BE2C (cell line): ENCODE results near the gene ACE.

Source experiments
- DNase-seq: peaks from one replicate; pipeline ENCODE4 v3.0.0-alpha.2; 2020
- H3K27me3 ChIP-seq: fragments of 250-450 bp; sonication (Bioruptor Pico); 2 replicates; pipeline ENCODE4 v1.5.1; 2020; ENCODE audit warnings: mild to moderate bottlenecking
- H3K36me3 ChIP-seq: fragments of 250-450 bp; sonication (Bioruptor Pico); 2 replicates; pipeline ENCODE4 v1.5.1; 2020; ENCODE audit warnings: mild to moderate bottlenecking
- H3K4me1 ChIP-seq: fragments of 250-450 bp; sonication (Bioruptor Pico); 2 replicates; pipeline ENCODE4 v1.5.1; 2020
- H3K4me3 ChIP-seq: 2 replicates; pipeline ENCODE4 v1.5.1; 2011; ENCODE audit warnings: low read depth, low read length
- H3K9me3 ChIP-seq: fragments of 250-450 bp; sonication (Bioruptor Pico); 2 replicates; pipeline ENCODE4 v1.5.1; 2020
- CTCF ChIP-seq: IDR thresholded peaks from 2 replicates; pipeline ENCODE4 v1.5.1; 2012; ENCODE audit warnings: mild to moderate bottlenecking, low read depth, low read length

The ACE gene

GRCh38 chr17:63500543-63501390 lies 23.9 kb downstream of the ACE start:
- Histone ChIP-seq H3K9me3 (no peaks in the 10 kb centered on the region), H3K4me1 (peaks cover 20% of the 10 kb centered on the region), H3K4me3 (no peak overlapping the region), H3K36me3 (peaks cover 16% of the 10 kb centered on the region), H3K27me3 (no peaks in the 10 kb centered on the region)
- DNase-seq = no peak
- no peak for TF ChIP-seq CTCF

GRCh38 chr17:63503341-63503705 lies 26.5 kb downstream of the ACE start:
- H3K9me3 ChIP-seq = no peaks in the 10 kb centered on the region
- no peaks in the 10 kb centered on the region for H3K4me1 ChIP-seq
- no peaks in the 10 kb centered on the region for H3K36me3 ChIP-seq
- TF ChIP-seq CTCF = no peak
- H3K27me3 ChIP-seq = no peaks in the 10 kb centered on the region
- DNase-seq = no peak
- no peak overlapping the region for H3K4me3 ChIP-seq

GRCh38 chr17:63504261-63504660 lies 27.4 kb downstream of the ACE start:
- no peak overlapping the region for H3K4me3 ChIP-seq
- no peaks in the 10 kb centered on the region for H3K36me3 ChIP-seq
- DNase-seq = no peak
- TF ChIP-seq CTCF = no peak
- H3K9me3 ChIP-seq = no peaks in the 10 kb centered on the region
- no peaks in the 10 kb centered on the region for H3K27me3 ChIP-seq
- no peaks in the 10 kb centered on the region for H3K4me1 ChIP-seq

GRCh38 chr17:63505341-63505740 lies 28.5 kb downstream of the ACE start:
- H3K9me3 ChIP-seq = no peaks in the 10 kb centered on the region
- no peak for TF ChIP-seq CTCF
- DNase-seq = no peak
- H3K27me3 ChIP-seq = no peaks in the 10 kb centered on the region
- no peaks in the 10 kb centered on the region for H3K36me3 ChIP-seq
- H3K4me1 ChIP-seq = no peaks in the 10 kb centered on the region
- H3K4me3 ChIP-seq = no peak overlapping the region

GRCh38 chr17:63506627-63507026 lies 29.8 kb downstream of the ACE start:
- Histone ChIP-seq H3K27me3 (no peaks in the 10 kb centered on the region), H3K36me3 (no peaks in the 10 kb centered on the region), H3K4me1 (no peaks in the 10 kb centered on the region), H3K4me3 (no peak overlapping the region), H3K9me3 (no peaks in the 10 kb centered on the region)
- TF ChIP-seq CTCF = no peak
- no peak for DNase-seq

- no peak for TF ChIP-seq CTCF
- H3K4me1 ChIP-seq = no peaks in the 10 kb centered on the region
- H3K27me3 ChIP-seq = no peaks in the 10 kb centered on the region
- no peak overlapping the region for H3K4me3 ChIP-seq
- no peak for DNase-seq
- H3K36me3 ChIP-seq = no peaks in the 10 kb centered on the region
- no peaks in the 10 kb centered on the region for H3K9me3 ChIP-seq
These were observed 34.5 kb downstream of the ACE start for GRCh38 chr17:63511331-63511730.
